ENCODE measurements around the gene PTPRF.
"Not testable (repeated sequence)": the region's sequence is repeated elsewhere in the genome, so short reads cannot be mapped to it uniquely, and the experiment has no call there.

The PTPRF gene

GRCh38 chr1:43530483-43531106 is at the start of gene PTPRF:
Gene PTPRF (plus strand): TSS chr1:43530883. CDS start chr1:43545076, 14,193 bp downstream.
- peak; percentile 68 for DNase-seq (ENCODE audit: low spot score)

DNA sequence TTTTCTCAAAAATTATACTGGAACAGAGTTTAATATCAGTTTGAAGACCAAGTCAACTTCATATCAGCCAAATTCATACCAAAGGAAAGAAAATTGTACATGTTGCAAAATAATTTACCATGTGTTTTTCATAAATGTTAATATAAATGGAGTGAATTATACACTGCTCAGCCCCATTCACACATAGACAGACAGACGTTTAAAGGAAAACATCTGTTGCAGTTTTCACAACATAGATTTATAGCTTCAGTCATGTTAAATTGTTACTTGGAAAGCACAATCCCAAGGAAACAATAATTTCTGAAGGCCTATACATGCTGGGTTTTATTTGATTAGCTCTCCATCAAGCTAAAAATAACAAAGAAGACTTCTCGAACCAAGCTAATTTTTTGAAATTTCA is 49.2 kb upstream of the PTPRF start:
- no peak for DNase-seq (ENCODE audit: low spot score)

GRCh38 chr1:43482215-43482614 is 48.5 kb upstream of the PTPRF start:
- DNase-seq (ENCODE audit: low spot score) = no peak

DNA sequence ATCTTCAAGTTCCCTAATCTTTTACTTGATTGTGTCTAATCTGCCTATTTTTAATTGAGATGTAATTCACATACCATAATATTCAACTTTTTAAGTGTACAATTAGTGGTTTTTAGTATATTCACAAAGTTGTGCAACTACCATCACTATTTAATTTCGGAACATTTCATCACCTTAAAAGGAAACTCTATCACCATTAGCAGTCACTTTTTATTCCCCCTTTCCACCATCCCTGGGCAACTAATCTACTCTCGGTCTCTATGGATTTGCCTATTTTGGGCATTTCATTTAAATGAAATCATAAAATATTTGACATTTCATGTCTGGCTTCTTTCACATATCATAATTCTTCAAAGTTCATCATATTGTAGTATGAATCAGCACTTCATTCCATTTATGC is 46.3 kb upstream of the PTPRF start:
- no peak for DNase-seq (ENCODE audit: low spot score)

DNA sequence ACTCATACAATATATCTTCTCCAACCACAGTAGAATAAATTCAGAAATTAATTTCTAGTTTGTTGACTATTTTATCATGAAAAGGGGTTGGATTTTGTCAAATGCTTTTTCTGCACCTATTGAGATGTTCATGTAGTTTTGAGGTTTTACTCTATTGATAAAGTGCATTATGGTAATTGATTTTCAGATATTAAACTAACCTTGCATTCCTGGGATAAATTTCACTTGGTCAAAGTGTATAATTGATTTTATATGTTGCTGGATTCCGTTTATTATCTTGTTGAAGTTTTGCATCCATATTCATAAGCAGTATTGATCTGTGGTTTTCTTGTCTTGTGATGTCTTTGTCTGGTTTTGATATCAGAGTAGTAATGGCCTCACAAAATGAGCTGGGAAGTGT is 42.5 kb upstream of the PTPRF start:
- no peak for DNase-seq (ENCODE audit: low spot score)

DNA sequence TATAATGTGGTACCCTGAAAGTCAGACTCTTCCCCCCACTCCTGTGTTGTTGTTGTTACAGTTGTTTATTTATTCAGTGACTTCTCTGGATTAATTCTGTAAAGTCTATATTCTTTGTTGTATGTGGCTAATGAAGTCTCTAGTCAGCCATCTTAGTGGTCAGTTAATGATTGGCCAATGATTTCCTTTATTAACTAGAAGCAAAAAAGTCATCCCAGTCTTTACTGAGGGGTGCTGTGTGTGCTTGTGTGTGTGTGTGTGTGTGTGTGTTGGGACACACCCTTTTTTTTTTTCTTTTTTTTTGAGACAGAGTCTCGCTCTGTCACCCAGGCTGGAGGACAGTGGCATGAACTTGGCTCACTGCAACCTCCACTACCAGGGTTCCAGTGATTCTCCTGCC is 39.6 kb upstream of the PTPRF start:
- no peak for DNase-seq (ENCODE audit: low spot score)

- no peak for DNase-seq (ENCODE audit: low spot score)
Measured at GRCh38 chr1:43492826-43493225, 37.9 kb upstream of the PTPRF start.

DNA sequence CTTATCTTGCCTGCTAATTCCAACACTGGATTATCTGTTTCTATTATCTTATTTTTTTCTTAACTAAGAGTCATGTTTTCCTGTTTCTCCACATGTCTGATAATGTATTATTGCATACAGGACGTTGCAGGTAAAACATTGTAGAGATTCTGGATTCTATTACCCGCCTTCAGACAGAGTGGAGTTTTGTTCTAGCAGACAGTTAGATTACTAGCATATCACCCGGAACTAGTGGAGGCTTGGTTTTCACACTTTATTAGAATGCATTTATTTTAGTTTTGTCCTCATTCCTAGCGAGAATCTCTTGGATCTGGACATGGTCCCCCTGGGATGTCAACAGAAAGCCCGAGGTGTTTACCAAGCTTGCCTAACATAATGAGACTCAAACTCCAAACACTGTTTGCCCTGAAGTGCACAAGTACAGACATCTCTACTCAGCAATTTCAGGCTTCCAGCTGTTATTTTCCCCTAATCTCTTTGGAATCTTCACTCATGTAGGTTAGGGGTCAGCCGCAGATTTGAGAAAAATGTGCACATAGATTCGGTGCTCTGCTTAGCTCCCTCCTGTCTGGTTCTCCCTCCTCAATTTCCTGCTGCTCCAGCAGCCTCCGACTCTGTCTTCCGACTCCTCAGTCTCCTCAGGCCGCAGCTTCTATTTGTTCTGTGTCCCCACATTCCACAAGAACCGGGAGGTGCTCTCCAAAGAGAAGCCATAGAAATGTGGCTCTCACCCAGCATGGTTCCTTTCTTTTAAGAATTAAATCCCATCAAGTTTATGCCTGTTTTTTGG is 36.8 kb upstream of the PTPRF start:
- no peak for DNase-seq (ENCODE audit: low spot score)

DNA sequence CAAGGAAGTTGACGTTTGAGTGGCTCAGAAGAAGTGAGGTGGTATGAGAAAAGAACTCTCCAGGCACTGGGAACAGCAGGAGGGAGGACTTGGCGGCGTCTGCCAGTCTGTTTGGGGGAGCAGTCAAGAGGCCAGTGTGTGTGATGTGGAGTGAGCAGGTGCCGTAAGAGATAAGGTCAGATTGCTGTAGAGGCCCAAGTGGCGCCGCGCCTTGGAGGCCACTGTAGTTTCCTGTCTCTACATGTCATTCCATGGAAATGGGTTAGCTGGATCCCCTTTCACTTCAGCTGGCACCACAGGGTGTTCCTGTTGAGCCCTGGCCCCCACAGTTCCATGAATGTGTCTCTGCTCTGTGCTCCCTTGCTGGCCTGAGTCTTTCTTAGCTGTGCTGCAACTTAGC is 35.5 kb upstream of the PTPRF start:
- DNase-seq (ENCODE audit: low spot score) = no peak

- no peak for DNase-seq (ENCODE audit: low spot score)
Measured at GRCh38 chr1:43499898-43500297, 30.8 kb upstream of the PTPRF start.

DNA sequence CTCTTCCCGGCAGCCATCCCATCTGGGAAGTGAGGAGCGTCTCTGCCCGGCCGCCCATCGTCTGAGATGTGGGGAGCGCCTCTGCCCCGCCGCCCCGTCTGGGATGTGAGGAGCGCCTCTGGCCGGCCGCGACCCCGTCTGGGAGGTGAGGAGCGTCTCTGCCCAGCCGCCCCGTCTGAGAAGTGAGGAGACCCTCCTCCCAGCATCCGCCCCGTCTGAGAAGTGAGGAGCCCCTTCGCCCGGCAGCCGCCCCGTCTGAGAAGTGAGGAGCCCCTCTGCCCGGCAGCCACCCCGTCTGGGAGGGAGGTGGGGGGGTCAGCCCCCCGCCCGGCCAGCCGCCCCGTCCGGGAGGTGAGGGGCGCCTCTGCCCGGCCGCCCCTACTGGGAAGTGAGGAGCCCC is 28.9 kb upstream of the PTPRF start:
- DNase-seq (ENCODE audit: low spot score) = not testable (repeated sequence)

- DNase-seq (ENCODE audit: low spot score) = no peak
Measured at GRCh38 chr1:43503534-43503933, 27.1 kb upstream of the PTPRF start.

- DNase-seq (ENCODE audit: low spot score) = no peak
Measured at GRCh38 chr1:43505077-43505780, 25.5 kb upstream of the PTPRF start.

DNA sequence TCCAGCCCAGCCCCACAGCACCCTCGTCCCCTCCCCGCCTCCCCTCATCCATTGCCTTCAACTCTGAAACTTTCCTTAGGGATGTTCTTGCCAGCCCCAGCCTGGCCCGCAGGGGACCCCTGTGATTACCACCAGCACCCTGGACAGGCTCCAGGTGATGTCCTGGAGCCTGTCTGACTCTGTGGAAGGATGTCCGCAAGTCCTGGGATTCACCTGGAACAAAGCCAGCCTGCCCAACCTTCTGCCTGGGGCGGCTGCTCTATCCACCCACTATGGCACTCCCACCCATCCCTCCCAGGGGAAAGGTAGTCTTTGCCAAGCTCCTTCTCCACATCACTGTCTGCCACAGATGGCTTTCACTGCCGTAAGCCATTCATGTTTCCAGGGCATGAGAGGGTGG is 24.4 kb upstream of the PTPRF start:
- DNase-seq (ENCODE audit: low spot score) = no peak

- DNase-seq (ENCODE audit: low spot score) = no peak
Measured at GRCh38 chr1:43507296-43508295, 23.1 kb upstream of the PTPRF start.

GRCh38 chr1:43509007-43509739 is 21.5 kb upstream of the PTPRF start:
- DNase-seq (ENCODE audit: low spot score) = no peak

DNA sequence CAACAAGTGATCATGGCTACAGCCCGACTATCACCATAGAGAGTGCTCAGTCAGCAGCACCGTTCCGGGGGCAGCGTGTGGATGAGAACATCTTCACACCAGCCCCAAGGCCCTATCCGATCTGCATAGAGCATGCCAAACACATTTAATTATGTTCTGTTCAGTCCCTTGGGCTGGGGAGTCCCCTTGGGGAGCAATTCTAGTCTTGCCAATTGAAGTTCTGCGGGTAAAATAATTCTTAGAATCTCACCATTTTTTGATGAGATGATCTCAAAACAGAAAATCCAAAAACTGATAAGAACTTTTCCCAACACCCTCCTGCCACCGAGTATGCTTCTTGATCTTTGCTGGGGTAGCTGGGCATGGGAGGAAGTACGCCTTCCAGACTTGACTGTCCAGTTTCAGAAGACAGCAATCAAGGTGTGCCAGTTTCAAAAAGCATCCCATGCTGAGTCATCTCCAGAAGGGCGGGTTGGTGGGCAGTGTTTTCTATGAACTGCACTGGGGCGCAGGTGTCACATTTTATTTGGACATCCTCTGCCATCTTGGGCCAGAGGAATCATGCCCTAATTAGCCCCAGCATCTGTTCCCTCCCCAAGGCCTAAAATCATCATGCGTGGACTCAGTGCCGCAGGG is 20.8 kb upstream of the PTPRF start:
- DNase-seq (ENCODE audit: low spot score) = no peak

- no peak for DNase-seq (ENCODE audit: low spot score)
Measured at GRCh38 chr1:43510621-43511020, 20.1 kb upstream of the PTPRF start.

- no peak for DNase-seq (ENCODE audit: low spot score)
Measured at GRCh38 chr1:43511394-43511793, 19.3 kb upstream of the PTPRF start.

DNA sequence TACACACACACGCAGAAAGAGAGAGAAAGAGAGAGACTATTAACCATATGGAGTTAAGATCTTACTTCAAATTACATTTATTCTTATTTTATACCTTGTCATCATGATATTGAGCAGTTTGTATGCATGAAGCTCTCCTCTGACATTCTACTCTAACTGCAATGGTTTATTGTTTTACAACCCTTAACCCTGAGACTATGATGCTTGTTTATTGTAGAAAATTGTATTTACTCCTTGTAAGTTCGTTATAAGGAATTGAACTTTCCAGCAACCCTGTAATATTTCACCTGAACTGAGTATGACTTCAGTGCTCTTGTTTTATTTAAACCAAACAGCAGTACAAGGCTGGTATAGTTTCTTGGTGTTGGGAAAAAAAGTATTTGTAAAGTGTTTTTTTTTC is 18.6 kb upstream of the PTPRF start:
- no peak for DNase-seq (ENCODE audit: low spot score)

DNA sequence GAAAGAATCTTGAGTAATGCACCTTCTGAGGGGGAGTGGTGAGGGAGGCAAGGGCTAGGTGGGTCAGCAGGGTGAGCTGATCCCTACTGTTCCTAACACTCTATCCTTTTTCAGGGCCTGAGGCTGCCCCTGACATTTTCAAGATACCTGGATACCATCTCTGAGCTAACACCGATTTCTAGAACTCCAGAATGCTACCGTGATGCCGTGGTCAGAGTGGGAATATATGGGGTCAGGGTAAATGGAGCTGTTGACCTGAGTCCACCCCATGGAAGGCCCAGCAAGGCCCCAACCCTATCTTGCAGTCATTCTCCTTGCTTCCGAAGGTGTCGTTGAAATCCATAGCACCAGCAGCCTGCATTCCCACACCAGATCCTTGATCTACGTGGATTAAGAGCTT is 18.0 kb upstream of the PTPRF start:
- no peak for DNase-seq (ENCODE audit: low spot score)

All from putamen (tissue), 1 donor.